22Rv1 (cell line): ENCODE data around the gene SH2D3A.

Experiments used
- H3K27ac ChIP-seq: fragments of 450-650 bp; 2 replicates; pipeline ENCODE4 v1.5.1; 2017
- ZFX ChIP-seq: fragments of 450-650 bp; IDR thresholded peaks from 2 replicates; pipeline ENCODE4 v1.6.1; 2017; ENCODE audit warnings: antibody characterized with exemption, borderline replicate concordance
- TF ChIP-seq, protein P1 (sequence below): fragments of 450-650 bp; IDR thresholded peaks from 2 replicates; pipeline ENCODE4 v1.5.1; 2017; ENCODE audit warnings: mild to moderate bottlenecking

The SH2D3A gene

DNA sequence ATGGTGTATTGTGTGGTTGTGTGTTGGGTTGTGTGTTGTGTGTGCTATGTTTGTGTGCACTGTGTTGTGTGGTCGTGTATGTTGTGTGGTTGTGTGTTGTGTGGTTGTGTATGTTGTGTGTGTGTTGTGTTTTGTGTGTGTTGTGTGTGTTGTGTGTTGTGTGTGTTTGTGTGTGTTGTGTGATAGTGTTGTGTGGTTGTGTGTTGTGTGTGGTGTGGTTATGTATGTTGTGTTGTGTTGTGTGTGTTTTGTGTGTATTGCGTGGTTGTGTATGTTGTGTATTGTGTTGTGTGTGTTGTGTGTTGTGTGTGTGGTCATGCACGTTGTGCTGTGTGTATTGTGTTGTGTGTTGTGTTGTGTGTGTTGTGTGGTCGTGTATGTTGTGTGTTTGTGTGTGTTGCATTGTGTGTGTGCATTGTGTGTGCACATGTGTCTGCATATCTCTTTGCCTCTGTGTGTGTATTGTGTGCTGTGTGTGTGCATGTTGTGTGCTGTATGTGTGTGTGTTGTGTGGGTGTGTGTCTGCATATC is 49.7 kb downstream of the SH2D3A start:
- TF ChIP-seq ZFX, result no peak
- TF ChIP-seq, protein P1, sequence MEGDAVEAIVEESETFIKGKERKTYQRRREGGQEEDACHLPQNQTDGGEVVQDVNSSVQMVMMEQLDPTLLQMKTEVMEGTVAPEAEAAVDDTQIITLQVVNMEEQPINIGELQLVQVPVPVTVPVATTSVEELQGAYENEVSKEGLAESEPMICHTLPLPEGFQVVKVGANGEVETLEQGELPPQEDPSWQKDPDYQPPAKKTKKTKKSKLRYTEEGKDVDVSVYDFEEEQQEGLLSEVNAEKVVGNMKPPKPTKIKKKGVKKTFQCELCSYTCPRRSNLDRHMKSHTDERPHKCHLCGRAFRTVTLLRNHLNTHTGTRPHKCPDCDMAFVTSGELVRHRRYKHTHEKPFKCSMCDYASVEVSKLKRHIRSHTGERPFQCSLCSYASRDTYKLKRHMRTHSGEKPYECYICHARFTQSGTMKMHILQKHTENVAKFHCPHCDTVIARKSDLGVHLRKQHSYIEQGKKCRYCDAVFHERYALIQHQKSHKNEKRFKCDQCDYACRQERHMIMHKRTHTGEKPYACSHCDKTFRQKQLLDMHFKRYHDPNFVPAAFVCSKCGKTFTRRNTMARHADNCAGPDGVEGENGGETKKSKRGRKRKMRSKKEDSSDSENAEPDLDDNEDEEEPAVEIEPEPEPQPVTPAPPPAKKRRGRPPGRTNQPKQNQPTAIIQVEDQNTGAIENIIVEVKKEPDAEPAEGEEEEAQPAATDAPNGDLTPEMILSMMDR, result no peak
- no peak overlapping the region for H3K27ac ChIP-seq

- TF ChIP-seq, protein P1, result peak; percentile 57
- no peak for TF ChIP-seq ZFX
- H3K27ac ChIP-seq, result no peak overlapping the region
These were observed 50.2 kb downstream of the SH2D3A start for GRCh38 chr19:6717036-6717435.

GRCh38 chr19:6716610-6716970 is 50.6 kb downstream of the SH2D3A start:
- no peak for TF ChIP-seq ZFX
- TF ChIP-seq, protein P1, result no peak
- no peak overlapping the region for H3K27ac ChIP-seq

DNA sequence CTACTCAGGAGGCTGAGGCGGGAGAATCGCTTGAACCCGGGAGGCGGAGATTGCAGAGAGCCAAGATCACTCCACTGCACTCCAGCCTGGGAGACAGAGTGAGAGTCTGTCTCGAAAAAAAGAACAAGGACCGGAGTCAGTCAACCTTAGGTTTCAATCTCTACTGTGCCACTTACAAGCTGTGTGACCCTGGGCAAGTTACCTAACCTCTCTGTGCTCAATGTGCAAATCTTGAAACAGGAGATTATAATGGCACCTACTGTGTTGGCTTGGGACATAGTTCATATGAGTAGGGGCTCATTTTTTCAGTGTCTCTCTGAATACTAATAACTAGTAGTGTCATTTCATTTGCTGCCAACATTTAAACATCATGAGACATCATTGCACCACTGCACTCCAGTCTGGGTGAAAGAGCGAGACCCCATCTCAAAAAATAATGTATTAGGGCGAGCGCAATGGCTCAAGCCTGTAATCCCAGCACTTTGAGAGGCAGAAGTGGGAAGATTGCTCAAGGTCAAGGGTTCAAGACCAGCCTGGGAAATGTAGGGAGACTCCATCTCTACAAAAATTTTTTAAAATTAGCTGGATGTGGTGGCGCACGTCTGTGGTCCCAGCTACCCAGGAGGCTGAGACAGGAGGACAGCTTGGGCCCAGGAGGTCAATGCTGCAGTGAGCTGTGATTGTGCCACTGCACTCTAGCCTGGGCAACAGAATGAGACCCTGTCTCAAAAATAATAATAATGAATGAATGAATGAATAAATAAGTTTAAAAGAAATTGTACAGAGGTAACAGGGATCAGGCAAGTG is 52.3 kb downstream of the SH2D3A start:
- H3K27ac ChIP-seq, result no peak overlapping the region
- TF ChIP-seq ZFX, result no peak
- TF ChIP-seq, protein P1, result no peak

DNA sequence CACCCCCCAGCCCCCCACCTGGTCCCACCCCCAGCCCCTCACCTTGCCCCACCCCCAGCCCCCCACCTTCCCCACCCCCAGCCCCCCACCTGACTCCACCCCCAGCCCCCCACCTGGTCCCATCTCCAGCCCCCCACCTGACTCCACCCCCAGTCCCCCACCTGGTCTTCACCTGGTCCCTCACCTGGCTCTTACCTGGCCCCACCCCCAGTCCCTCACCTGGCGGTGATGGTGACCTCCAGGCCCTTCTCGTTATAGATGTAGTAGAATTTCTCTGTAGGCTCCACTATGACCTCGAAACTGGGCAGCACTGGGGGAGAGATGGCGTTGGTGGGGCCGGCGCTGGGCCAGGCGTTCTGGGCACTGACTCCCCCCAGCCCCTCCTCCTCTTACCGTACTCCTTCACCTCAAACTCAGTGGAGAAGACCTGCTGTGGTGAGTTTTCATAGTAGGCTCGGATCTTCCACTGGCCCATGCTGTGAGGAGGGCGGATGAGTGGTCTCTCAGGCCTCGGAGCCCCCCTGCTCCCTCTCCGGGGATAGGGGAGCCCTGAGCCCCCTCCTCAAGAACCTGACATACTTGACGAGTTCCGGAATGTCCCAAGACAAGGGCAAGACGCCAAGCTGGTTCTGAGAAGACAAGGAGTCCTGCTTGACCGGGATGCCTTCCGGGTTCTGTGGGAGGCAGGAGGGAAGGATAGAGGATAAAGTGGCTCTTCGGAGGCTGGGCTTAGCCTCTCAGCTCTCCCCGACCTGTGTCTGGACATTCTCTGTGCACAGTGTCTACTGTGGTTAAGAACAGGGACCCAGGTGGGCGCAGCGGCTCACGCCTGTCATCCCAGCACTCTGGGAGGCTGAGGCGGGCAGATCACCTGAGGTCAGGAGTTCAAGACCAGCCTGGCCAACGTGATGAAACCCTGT is 53.2 kb downstream of the SH2D3A start:
- H3K27ac ChIP-seq, result no peak overlapping the region
- TF ChIP-seq, protein P1, result no peak
- no peak for TF ChIP-seq ZFX

GRCh38 chr19:6712692-6713670 is 54.3 kb downstream of the SH2D3A start:
- no peak overlapping the region for H3K27ac ChIP-seq
- TF ChIP-seq, protein P1, result no peak
- no peak for TF ChIP-seq ZFX
